Neuronal stem cell (in vitro differentiated cells): ENCODE data around the gene RPLP1.

Experiments
- DNase-seq: peaks from one replicate; pipeline ENCODE4 v3.0.0-alpha.2; 2013; ENCODE audit warnings: low spot score
- H2AFZ ChIP-seq: one replicate; pipeline ENCODE4 v1.6.1; 2013; ENCODE audit warnings: mild to moderate bottlenecking, low read length, inconsistent platforms
- H2AK5ac ChIP-seq: 2 replicates; pipeline ENCODE4 v1.6.1; 2013; ENCODE audit warnings: low read depth, mild to moderate bottlenecking, inconsistent platforms, low read length, moderate library complexity, mixed read lengths
- H2BK120ac ChIP-seq: 2 replicates; pipeline ENCODE4 v1.6.1; 2013; ENCODE audit warnings: low read depth, mild to moderate bottlenecking, inconsistent platforms, low read length, moderate library complexity, mixed read lengths
- H2BK12ac ChIP-seq: one replicate; pipeline ENCODE4 v1.6.1; 2013; ENCODE audit warnings: low read length, inconsistent platforms
- H2BK15ac ChIP-seq: 2 replicates; pipeline ENCODE4 v1.6.1; 2013; ENCODE audit warnings: mild to moderate bottlenecking, low read length, inconsistent platforms, mixed read lengths
- H2BK5ac ChIP-seq: one replicate; pipeline ENCODE4 v1.6.1; 2013; ENCODE audit warnings: inconsistent platforms, mild to moderate bottlenecking, low read length, moderate library complexity
- H3K14ac ChIP-seq: one replicate; pipeline ENCODE4 v1.6.1; 2013; ENCODE audit warnings: low read length, inconsistent platforms
- H3K18ac ChIP-seq: 2 replicates; pipeline ENCODE4 v1.6.1; 2013; ENCODE audit warnings: low read length, inconsistent platforms
- H3K23ac ChIP-seq: 2 replicates; pipeline ENCODE4 v1.6.1; 2013; ENCODE audit warnings: low read depth, mild to moderate bottlenecking, mixed read lengths, low read length, inconsistent platforms; ENCODE audit not compliant: poor library complexity
- H3K27ac ChIP-seq: replicated peaks from 3 replicates; pipeline ENCODE4 v1.5.1; 2013; ENCODE audit warnings: low read length, inconsistent platforms
- H3K27me3 ChIP-seq, 3 experiments: 2 replicates each; pipeline ENCODE4 v1.6.1; 2013; ENCODE audit warnings: low read length in 3 of 3, mild to moderate bottlenecking in 2 of 3, inconsistent platforms in 1 of 3, low read depth in 1 of 3, mixed read lengths in 1 of 3, moderate library complexity in 1 of 3; ENCODE audit not compliant: control insufficient read depth in 3 of 3, insufficient read depth in 3 of 3
- H3K36me3 ChIP-seq, 2 donors: replicated peaks in 1 of 2; 2 replicates each; pipeline ENCODE4 v1.6.1; 2013; ENCODE audit warnings: low read length in 2 of 2; ENCODE audit not compliant: control insufficient read depth in 2 of 2, insufficient read depth in 2 of 2
- H3K4ac ChIP-seq: 2 replicates; pipeline ENCODE4 v1.6.1; 2013; ENCODE audit warnings: inconsistent platforms, mild to moderate bottlenecking, low read length, moderate library complexity
- H3K4me1 ChIP-seq, 2 donors: 1 replicate in 1 of 2; 2 replicates in 1 of 2; pipeline ENCODE4 v1.6.1; 2013; ENCODE audit warnings: low read length in 2 of 2, low read depth in 1 of 2; ENCODE audit not compliant: control insufficient read depth in 2 of 2, insufficient read depth in 1 of 2
- H3K4me2 ChIP-seq: one replicate; pipeline ENCODE4 v1.6.1; 2013; ENCODE audit warnings: mild to moderate bottlenecking, low read length, inconsistent platforms; ENCODE audit not compliant: insufficient read depth, poor library complexity, severe bottlenecking
- H3K4me3 ChIP-seq, 2 donors: 2 replicates each; pipeline ENCODE4 v1.5.1; 2013; ENCODE audit warnings: low read length in 2 of 2, mild to moderate bottlenecking in 2 of 2, inconsistent platforms in 1 of 2, moderate library complexity in 1 of 2
- H3K79me1 ChIP-seq: one replicate; pipeline ENCODE4 v1.6.1; 2013; ENCODE audit warnings: low read depth, mild to moderate bottlenecking, inconsistent platforms, low read length, moderate library complexity
- H3K9ac ChIP-seq: one replicate; pipeline ENCODE4 v1.6.1; 2013; ENCODE audit warnings: mild to moderate bottlenecking, low read depth, low read length, inconsistent platforms; ENCODE audit not compliant: poor library complexity
- H3K9me3 ChIP-seq, 2 donors: replicated peaks in 1 of 2; 2 replicates each; pipeline versions ENCODE3 to v1.6.1; 2013; ENCODE audit warnings: low read length in 2 of 2, mild to moderate bottlenecking in 2 of 2, inconsistent platforms in 1 of 2, low read depth in 1 of 2, mixed read lengths in 1 of 2, moderate library complexity in 1 of 2; ENCODE audit not compliant: control insufficient read depth in 2 of 2, insufficient read depth in 1 of 2
- H4K8ac ChIP-seq: one replicate; pipeline ENCODE4 v1.6.1; 2013; ENCODE audit warnings: low read depth, mild to moderate bottlenecking, inconsistent platforms, low read length, moderate library complexity
- H4K91ac ChIP-seq: one replicate; pipeline ENCODE4 v1.6.1; 2013; ENCODE audit warnings: low read length, low read depth, mild to moderate bottlenecking, inconsistent platforms; ENCODE audit not compliant: poor library complexity
- WGBS, 2 donors: extraction: QIAGEN DNeasy Blood & Tissue Kit; methylation state at CpG; one replicate each; pipeline ENCODE4 v1.1.7; 2013; ENCODE audit warnings: missing lambda C conversion rate in 2 of 2, mixed read lengths in 1 of 2; ENCODE audit not compliant: insufficient read length in 2 of 2, insufficient replicate concordance in 1 of 2; ENCODE audit errors: extremely low coverage in 2 of 2; 5-methylcytosine and 5-hydroxymethylcytosine counted together

The RPLP1 gene

DNA sequence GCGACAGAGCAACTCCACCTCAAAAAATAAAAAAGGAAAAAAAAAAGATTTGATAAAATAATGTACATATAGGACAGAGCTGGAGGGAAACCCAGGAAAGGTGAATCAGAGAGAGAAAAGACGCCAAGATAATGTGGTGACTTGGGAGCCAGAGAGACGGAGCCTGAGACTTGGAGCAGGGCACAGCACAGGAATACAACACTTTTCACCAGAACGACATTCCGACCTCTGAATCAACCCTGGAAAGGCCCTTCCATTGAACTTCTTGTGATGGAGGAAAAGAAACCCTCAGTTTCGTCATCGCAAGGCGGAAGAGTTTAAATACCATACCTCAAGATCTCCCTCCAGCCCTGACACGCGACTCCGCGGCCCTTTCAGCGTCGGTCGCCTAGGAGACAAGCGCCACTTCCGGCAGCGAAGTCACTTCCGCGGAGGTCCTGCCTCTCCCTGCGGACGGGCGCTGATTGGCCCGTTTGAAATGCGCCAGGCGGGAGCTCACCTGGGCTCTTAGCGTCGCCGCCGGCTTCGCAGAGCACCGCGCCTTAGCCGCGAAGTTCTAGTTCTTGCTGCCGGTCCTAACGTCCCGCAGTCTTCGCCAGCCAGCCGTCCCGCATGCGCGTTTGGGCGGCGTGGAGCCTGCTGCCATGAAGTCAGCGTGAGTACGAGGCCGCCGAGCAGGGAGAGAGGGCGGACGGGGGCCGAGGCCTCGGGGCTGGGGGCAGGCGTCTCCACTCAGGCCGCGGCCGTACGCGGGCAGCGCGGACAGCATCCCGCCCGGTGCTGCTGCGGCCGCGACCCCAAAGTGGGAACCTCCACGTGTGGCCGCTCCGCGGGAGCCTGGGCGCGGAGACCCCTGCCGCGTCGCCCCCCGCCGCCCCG, 38.6 kb upstream of the RPLP1 start, which contains the start of gene KIF23:
KIF23 (plus strand) TSS at position 528 of the 879 bp plus-strand sequence; CDS start at position 645, 117 bp downstream.
- no CpG with 5 or more reads among the region's 78 CpGs for WGBS, 2 donors
- Histone ChIP-seq H3K9me3 (no peaks in the 10 kb centered on the region), H4K91ac (peak within 1 kb of the TSS; percentile 92), H2AK5ac (peak within 1 kb of the TSS; percentile 49), H2AFZ (peak within 1 kb of the TSS; percentile 98), H3K14ac (peak within 1 kb of the TSS; percentile 95), H3K36me3 (peaks cover 5 to 30% of the 10 kb centered on the region in 2 donors), H3K79me1 (peaks cover 1% of the 10 kb centered on the region), H3K27me3 (no peaks in the 10 kb centered on the region), H3K23ac (peak within 1 kb of the TSS; percentile 95), H3K4me2 (peak within 1 kb of the TSS; percentile 67), H3K4me1 (peaks cover 0 to 2% of the 10 kb centered on the region in 2 donors), H3K4me3 (peak within 1 kb of the TSS; percentile 99), H3K9ac (peak within 1 kb of the TSS; percentile 97), H2BK15ac (no peak within 1 kb of the TSS), H3K18ac (peak within 1 kb of the TSS; percentile 98), H2BK12ac (no peak within 1 kb of the TSS), H2BK5ac (peak within 1 kb of the TSS; percentile 99), H2BK120ac (peak within 1 kb of the TSS; percentile 51), H3K27ac (peak within 1 kb of the TSS; percentile 86), H3K4ac (no peak within 1 kb of the TSS), H4K8ac (no peak within 1 kb of the TSS)
- peak; percentile 82 for DNase-seq

DNA sequence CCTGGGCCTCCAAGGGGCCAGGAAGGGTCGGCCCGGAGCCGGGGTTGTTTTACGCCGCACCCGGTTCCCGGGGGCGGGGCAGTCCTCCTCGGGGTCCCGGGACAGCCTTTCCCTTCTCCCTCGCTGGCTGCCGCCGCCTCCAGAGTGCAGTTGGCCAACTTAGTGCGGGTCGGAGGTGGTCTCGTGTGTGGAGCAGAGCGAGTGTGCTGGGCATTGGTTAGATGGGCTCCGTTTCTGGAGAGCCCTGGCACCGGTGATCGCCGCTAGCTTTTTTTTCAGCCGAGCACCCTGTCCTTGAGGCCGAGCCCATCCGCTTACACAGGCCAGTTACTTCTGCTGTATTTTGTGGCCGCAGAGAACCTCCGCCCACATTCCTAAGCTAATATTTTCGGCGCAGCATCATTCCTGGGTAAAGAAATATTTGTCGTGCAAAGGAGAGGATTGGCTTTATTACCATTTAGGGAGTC, 37.9 kb upstream of the RPLP1 start:
- peak overlapping the region; percentile 49 for H2AK5ac ChIP-seq
- peaks cover 1% of the 10 kb centered on the region for H3K79me1 ChIP-seq
- peaks cover 8 to 37% of the 10 kb centered on the region in 2 donors for H3K36me3 ChIP-seq
- H3K18ac ChIP-seq = peak overlapping the region; percentile 98
- peak overlapping the region; percentile 99 for H2BK5ac ChIP-seq
- H3K4me1 ChIP-seq = peaks cover 0 to 2% of the 10 kb centered on the region in 2 donors
- H2AFZ ChIP-seq = peak overlapping the region; percentile 98
- peak overlapping the region; percentile 86 for H3K27ac ChIP-seq
- no peaks in the 10 kb centered on the region for H3K9me3 ChIP-seq
- H3K4me3 ChIP-seq = peak overlapping the region; percentile 99
- no peak overlapping the region for H4K8ac ChIP-seq
- no peak overlapping the region for H2BK120ac ChIP-seq
- H3K23ac ChIP-seq = peak overlapping the region; percentile 95
- no peak overlapping the region for H2BK12ac ChIP-seq
- no peaks in the 10 kb centered on the region for H3K27me3 ChIP-seq
- peak; percentile 24 for DNase-seq
- H3K4me2 ChIP-seq = peak overlapping the region; percentile 67
- H3K9ac ChIP-seq = peak overlapping the region; percentile 97
- H3K14ac ChIP-seq = peak overlapping the region; percentile 95
- peak overlapping the region; percentile 92 for H4K91ac ChIP-seq
- no CpG with 5 or more reads among the region's 29 CpGs for WGBS, 2 donors
- no peak overlapping the region for H3K4ac ChIP-seq
- H2BK15ac ChIP-seq = no peak overlapping the region

DNA sequence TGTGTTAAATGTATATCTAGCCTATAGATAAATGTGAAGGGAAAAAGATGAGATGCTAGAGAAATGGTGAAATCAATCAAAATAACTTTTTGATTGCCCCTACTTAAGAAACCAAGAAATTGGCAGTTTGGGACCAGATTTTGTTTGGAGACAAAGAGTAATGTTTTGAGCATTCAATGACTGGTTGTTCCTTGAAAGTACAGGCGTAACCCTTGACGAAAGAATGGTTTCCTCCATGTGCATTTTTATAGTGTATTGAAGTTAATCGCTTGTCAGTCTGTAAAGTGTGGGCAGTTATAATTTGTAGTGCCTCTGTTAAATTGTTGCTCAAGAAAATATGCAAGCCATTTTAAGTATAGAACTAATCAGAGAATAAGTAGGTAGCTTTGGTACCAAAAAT, 37.2 kb upstream of the RPLP1 start:
- Histone ChIP-seq H3K23ac (no peak overlapping the region), H3K14ac (no peak overlapping the region), H3K27me3 (no peaks in the 10 kb centered on the region), H2AK5ac (no peak overlapping the region), H2BK12ac (no peak overlapping the region), H4K8ac (no peak overlapping the region), H3K9me3 (no peaks in the 10 kb centered on the region), H3K9ac (no peak overlapping the region), H3K18ac (no peak overlapping the region), H3K79me1 (peaks cover 1% of the 10 kb centered on the region), H2BK5ac (no peak overlapping the region), H2BK120ac (no peak overlapping the region), H3K4me1 (peaks cover 0 to 2% of the 10 kb centered on the region in 2 donors), H3K4me3 (peak overlapping the region; percentile 72 to 99), H2BK15ac (no peak overlapping the region), H3K4me2 (peak overlapping the region; percentile 43), H4K91ac (no peak overlapping the region), H3K27ac (no peak overlapping the region), H3K36me3 (peaks cover 11 to 43% of the 10 kb centered on the region in 2 donors), H3K4ac (no peak overlapping the region), H2AFZ (no peak overlapping the region)
- no CpG with 5 or more reads among the region's 3 CpGs for WGBS, 2 donors
- no peak for DNase-seq

DNA sequence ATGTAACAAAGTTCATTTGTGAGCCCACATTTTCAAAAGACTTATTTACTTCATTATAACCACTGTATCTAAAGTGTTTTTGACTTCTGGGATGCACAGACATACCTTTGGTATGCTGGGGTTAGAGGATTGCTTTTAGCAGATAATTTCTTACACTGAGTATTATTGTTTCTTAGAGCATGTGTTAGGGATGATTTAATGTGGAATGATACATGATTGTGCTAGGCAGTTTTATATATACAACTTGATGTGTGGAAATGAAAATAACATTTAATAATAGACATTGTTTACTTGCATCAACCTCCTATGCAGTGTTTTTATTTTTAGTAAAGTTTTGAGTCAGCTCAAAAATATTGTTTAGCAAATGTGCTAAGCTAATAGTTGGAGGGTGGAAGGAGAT, 35.0 kb upstream of the RPLP1 start:
- Histone ChIP-seq H2AK5ac (no peak overlapping the region), H3K23ac (no peak overlapping the region), H3K14ac (no peak overlapping the region), H2BK12ac (no peak overlapping the region), H2BK5ac (no peak overlapping the region), H2BK15ac (no peak overlapping the region), H3K4me3 (no peak overlapping the region), H3K79me1 (peaks cover 1% of the 10 kb centered on the region), H3K27ac (no peak overlapping the region), H3K4ac (no peak overlapping the region), H3K4me2 (no peak overlapping the region), H3K27me3 (no peaks in the 10 kb centered on the region), H3K4me1 (peaks cover 0 to 2% of the 10 kb centered on the region in 2 donors), H2AFZ (no peak overlapping the region), H3K36me3 (peaks cover 16 to 65% of the 10 kb centered on the region in 2 donors), H3K9me3 (no peaks in the 10 kb centered on the region), H3K18ac (no peak overlapping the region), H4K8ac (no peak overlapping the region), H2BK120ac (no peak overlapping the region), H4K91ac (no peak overlapping the region), H3K9ac (no peak overlapping the region)
- DNase-seq = no peak
